ENCODE measurements around the gene RGMA.

DNA sequence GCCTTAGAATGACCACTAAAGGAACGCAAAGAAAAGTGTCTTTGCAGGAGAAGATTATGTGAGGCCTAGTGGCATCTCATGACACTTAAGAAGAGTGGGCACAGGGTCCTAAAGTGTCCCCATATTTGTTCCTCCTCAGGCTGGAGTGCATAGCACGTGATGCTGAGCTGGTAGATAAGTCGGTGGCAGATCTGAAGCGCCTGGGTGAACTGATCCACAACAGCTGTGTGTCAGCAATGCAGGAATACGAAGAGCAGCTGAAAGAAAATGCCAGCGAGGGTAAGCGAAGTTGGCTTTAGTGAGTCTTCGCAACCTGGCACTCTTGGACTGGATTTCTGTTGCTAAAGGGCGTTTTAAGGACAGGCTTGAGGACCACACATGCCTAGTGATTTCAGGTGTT, 96.3 kb downstream of the RGMA start:
- no peak for TF ChIP-seq POLR2A (IDR thresholded peaks at IDR 0.05)
- TF ChIP-seq, protein P1, sequence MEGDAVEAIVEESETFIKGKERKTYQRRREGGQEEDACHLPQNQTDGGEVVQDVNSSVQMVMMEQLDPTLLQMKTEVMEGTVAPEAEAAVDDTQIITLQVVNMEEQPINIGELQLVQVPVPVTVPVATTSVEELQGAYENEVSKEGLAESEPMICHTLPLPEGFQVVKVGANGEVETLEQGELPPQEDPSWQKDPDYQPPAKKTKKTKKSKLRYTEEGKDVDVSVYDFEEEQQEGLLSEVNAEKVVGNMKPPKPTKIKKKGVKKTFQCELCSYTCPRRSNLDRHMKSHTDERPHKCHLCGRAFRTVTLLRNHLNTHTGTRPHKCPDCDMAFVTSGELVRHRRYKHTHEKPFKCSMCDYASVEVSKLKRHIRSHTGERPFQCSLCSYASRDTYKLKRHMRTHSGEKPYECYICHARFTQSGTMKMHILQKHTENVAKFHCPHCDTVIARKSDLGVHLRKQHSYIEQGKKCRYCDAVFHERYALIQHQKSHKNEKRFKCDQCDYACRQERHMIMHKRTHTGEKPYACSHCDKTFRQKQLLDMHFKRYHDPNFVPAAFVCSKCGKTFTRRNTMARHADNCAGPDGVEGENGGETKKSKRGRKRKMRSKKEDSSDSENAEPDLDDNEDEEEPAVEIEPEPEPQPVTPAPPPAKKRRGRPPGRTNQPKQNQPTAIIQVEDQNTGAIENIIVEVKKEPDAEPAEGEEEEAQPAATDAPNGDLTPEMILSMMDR (IDR thresholded peaks at IDR 0.05), result no peak
